OCI-LY1 (cell line): ENCODE data around the gene WIZ.

Experiments
- CTCF ChIP-seq: fragments of 200-600 bp; sonication (generic), shearing (Covaris generic); IDR thresholded peaks from 2 replicates; pipeline ENCODE4 v1.5.1; 2017; ENCODE audit warnings: mild to moderate bottlenecking, antibody characterized with exemption, low read length, moderate library complexity, mixed read lengths
- EZH2 ChIP-seq: fragments of 200-600 bp; sonication (generic), shearing (Covaris generic); IDR thresholded peaks from 2 replicates; pipeline ENCODE4 v1.8.0; 2017; ENCODE audit warnings: borderline replicate concordance, mixed run types, mild to moderate bottlenecking, antibody characterized with exemption, low read length, moderate library complexity, mixed read lengths

- TF ChIP-seq CTCF, result no peak
- no peak for TF ChIP-seq EZH2
Measured at GRCh38 chr19:15400521-15401396, 49.0 kb downstream of the WIZ start.
